H1 (cell line): ENCODE measurements around the gene GARS1. TPM values are rescaled to one million over a fixed set of nuclear protein-coding genes. Genes with fewer than 3 reads are reported as not detected.

Source experiments
- JUN ChIP-seq: IDR thresholded peaks from 2 replicates; pipeline ENCODE4 v1.6.1; 2011; ENCODE audit warnings: low read depth, mild to moderate bottlenecking, improper control_type of control experiment, low read length
- polyA plus RNA-seq, 7 experiments: library from polyadenylated mRNA; depleted of rRNA in 3 of 7; stranded (reverse) in 5 of 7; unstranded in 2 of 7; fragments of >200 nt in 5 of 7; fragments of 200-250 nt in 2 of 7; gene quantifications; 1 replicate in 5 of 7; 2 replicates in 1 of 7; 4 replicates in 1 of 7; pipeline versions ENCODE4 v1.2.1 to v1.2.3, GENCODE V29; 2011 to 2013; ENCODE audit warnings: missing spikeins in 2 of 7, mixed read lengths in 2 of 7
- total RNA-seq: library from RNA; stranded (reverse); fragmentation: NEBNext Ultra II Directional; extraction: Animal tissue kit (Norgen Biotek cat#: 25700); gene quantifications from 2 replicates; pipeline ENCODE4 v1.2.1, GENCODE V29; 2021

Gene GARS1
- total and polyA plus RNA-seq, 2 of the 8 experiments (the other 6 are each of a cell fraction or from before 2014, with no cell fraction given) = 270 to 476 TPM

- TF ChIP-seq JUN = no peak
Observed at GRCh38 chr7:30562909-30563308, 31.8 kb upstream of the GARS1 start (continued).
